ENCODE measurements around the gene SEC14L5. TPM values are rescaled to one million over a fixed set of nuclear protein-coding genes. Genes with fewer than 3 reads are reported as not detected.
A peak's percentile ranks its signal among the peaks of the same experiment; 100 is the strongest.

The SEC14L5 gene
- total RNA-seq, 1 donor from 2014 or later, result 0.41 TPM

- H3K36me3 ChIP-seq, result peaks cover 33% of the 10 kb centered on the region
- H3K27me3 ChIP-seq (ENCODE audit: low read depth), result no peaks in the 10 kb centered on the region
- no peak overlapping the region for H3K4me3 ChIP-seq
- no peaks in the 10 kb centered on the region for H3K4me1 ChIP-seq
- intact Hi-C loops (cut with DNase I), result no loop called here
- H3K9me3 ChIP-seq, result no peaks in the 10 kb centered on the region
- H3K27ac ChIP-seq, result no peak overlapping the region
- DNase-seq, result no peak
- ATAC-seq, result no peak
- no peak for TF ChIP-seq CTCF (IDR thresholded peaks at IDR 0.05)
These were observed 68.5 kb downstream of the SEC14L5 start for GRCh38 chr16:5026664-5027063.

DNA sequence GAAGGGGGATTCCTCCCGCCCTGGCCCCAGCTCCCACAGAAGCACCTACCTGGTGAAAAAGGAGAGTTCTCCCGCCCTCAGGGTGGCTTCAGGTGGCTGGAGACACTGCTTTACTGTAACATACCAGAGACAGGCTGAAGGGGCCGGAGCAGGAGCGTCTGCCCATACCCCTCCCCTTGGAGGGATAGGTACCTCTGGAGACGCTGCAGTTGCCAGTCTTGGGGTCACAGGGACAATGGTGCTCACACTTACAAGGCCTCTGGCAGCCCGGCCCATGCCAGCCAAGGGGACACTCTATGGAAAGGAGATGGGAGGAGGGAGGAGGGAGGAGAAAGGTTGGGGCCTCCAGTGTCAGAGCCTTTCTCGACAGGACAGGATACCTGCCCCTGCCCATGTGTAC is 69.0 kb downstream of the SEC14L5 start:
- no peak for DNase-seq
- Histone ChIP-seq H3K27ac (no peak overlapping the region), H3K4me1 (no peaks in the 10 kb centered on the region), H3K36me3 (peaks cover 33% of the 10 kb centered on the region), H3K27me3 (ENCODE audit: low read depth) (no peaks in the 10 kb centered on the region), H3K4me3 (no peak overlapping the region), H3K9me3 (no peaks in the 10 kb centered on the region)
- ATAC-seq, result no peak
- intact Hi-C loops (cut with DNase I), result no loop called here
- no peak for TF ChIP-seq CTCF (IDR thresholded peaks at IDR 0.05)

- H3K27me3 ChIP-seq (ENCODE audit: low read depth), result no peaks in the 10 kb centered on the region
- no peak for TF ChIP-seq CTCF (IDR thresholded peaks at IDR 0.05)
- no peak overlapping the region for H3K4me3 ChIP-seq
- H3K27ac ChIP-seq, result no peak overlapping the region
- DNase-seq, result peak; percentile 40
- intact Hi-C loops (cut with DNase I), result no loop called here
- no peaks in the 10 kb centered on the region for H3K9me3 ChIP-seq
- H3K36me3 ChIP-seq, result peaks cover 33% of the 10 kb centered on the region
- ATAC-seq, result peak in 1 of 2 donors; percentile 28
- H3K4me1 ChIP-seq, result peaks cover 3% of the 10 kb centered on the region
These were observed 69.6 kb downstream of the SEC14L5 start for GRCh38 chr16:5027575-5028235.

GRCh38 chr16:5028950-5029475 is 70.9 kb downstream of the SEC14L5 start:
- H3K27ac ChIP-seq, result no peak overlapping the region
- H3K36me3 ChIP-seq, result peaks cover 33% of the 10 kb centered on the region
- intact Hi-C loops (cut with DNase I), result no loop called here
- H3K9me3 ChIP-seq, result no peaks in the 10 kb centered on the region
- TF ChIP-seq CTCF (IDR thresholded peaks at IDR 0.05), result no peak
- peaks cover 9% of the 10 kb centered on the region for H3K4me1 ChIP-seq
- DNase-seq (peak; percentile 24), ATAC-seq (no peak)
- H3K27me3 ChIP-seq (ENCODE audit: low read depth), result no peaks in the 10 kb centered on the region
- no peak overlapping the region for H3K4me3 ChIP-seq

DNA sequence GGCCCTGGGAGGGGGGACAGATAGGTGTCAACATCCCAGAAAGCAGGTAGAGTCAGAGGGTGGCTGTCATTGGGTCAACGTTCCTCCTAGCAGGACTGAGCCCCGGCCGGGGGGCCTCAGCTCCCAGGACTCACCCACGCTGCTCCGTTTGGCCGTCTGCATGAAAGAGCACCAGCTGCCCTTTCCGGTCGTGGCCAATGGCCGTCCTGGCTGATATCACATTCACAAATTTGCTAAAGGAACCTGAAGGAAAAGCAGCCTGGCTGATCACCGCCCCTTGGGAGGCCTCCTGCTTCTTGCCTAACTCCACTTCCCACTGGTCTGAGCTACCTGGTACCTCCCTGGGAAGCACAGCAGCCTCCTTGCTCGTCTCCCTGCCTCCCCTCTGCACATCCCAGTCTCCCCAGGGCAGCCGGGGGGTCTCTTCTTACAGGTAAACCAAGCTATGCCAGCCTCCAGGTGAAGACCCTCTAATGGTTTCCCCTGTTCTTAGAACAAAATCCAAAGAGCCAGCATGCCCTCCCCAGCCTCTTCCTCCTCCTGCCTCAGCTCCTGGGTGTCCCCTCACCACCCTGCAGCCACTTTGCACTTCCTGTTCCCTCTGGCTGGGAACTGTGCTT is 72.2 kb downstream of the SEC14L5 start:
- DNase-seq, result peak; percentile 39
- Histone ChIP-seq H3K27me3 (ENCODE audit: low read depth) (no peaks in the 10 kb centered on the region), H3K36me3 (peaks cover 28% of the 10 kb centered on the region), H3K27ac (no peak overlapping the region), H3K9me3 (no peaks in the 10 kb centered on the region), H3K4me1 (peaks cover 16% of the 10 kb centered on the region), H3K4me3 (no peak overlapping the region)
- intact Hi-C loops (cut with DNase I), result no loop called here
- no peak for ATAC-seq
- no peak for TF ChIP-seq CTCF (IDR thresholded peaks at IDR 0.05)
